KG1 (cell line): ENCODE data around the gene TBC1D16.
"Not testable (repeated sequence)": the region's sequence is repeated elsewhere in the genome, so short reads cannot be mapped to it uniquely, and the experiment has no call there.

ENCODE experiments used
- DNase-seq: peaks from one replicate; lab custom pipeline; 2025; lab: John Stamatoyannopoulos, UW

TBC1D16 gene

GRCh38 chr17:80051681-80052080, 16.0 kb upstream of the TBC1D16 start:
- no peak for DNase-seq

DNA sequence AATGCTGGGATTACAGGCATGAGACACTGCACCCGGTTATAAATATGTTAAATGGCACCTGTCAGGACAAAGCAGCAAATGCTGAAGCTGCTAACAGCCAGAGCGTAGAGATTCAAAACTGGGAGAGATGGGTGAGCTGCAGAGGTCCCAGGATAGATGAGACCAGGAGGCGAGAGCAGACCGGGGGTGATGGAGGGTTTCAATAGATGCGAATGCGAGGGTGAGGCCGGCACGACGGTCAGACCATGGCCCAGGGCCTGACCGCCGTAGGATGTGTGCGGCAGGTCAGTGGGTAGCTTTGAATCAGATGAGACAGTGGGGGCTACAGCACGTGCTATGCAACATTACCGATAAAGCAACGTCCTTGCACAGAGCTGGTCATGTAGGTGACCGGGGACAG, 15.0 kb upstream of the TBC1D16 start:
- no peak for DNase-seq

DNA sequence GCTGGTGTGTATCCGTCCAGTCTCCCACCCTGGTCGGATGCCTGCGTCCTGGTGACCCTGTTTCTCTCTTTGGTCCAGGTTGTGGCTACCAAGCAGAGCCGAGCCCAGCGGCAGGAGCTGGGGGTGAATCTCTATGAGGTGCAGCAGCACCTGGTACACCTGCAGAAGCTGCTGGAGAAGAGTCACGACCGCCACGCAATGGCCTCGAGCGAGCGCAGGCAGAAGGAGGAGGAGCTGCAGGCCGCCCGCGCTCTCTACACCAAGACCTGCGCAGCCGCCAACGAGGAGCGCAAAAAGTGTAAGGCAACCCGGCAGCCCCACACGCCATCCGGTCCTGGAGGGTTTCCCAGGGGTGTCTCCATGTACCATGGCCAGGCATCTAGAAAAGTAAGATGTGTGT, 14.3 kb upstream of the TBC1D16 start:
- no peak for DNase-seq

DNA sequence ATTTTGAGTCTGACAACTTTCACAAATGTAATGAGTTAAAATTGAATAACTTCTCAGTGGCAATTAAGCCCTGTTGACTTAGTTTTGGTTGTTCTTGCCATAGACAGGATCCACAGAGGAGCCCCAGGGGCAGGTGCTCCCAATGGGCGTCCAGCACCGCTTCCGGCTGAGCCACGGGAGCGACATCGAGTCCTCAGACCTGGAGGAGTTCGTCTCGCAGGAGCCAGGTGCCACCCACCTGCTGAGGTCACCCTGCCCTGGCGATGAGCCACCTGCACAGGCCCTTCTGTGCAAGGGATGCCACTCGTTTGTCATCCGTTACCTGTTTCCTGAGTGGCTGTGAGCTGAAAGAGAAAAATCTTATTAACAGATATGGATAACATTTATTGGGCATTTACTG, 11.5 kb upstream of the TBC1D16 start:
- DNase-seq, result no peak

- not testable (repeated sequence) for DNase-seq
Measured at GRCh38 chr17:80046709-80047108, 11.0 kb upstream of the TBC1D16 start.

- no peak for DNase-seq
Measured at GRCh38 chr17:80045703-80046102, 10.0 kb upstream of the TBC1D16 start.

GRCh38 chr17:80043963-80044362, 8.3 kb upstream of the TBC1D16 start:
- DNase-seq, result no peak

GRCh38 chr17:80036715-80037477, 1.2 kb upstream of the TBC1D16 start:
- peak; percentile 9 for DNase-seq

- DNase-seq, result peak; percentile 37
Measured at GRCh38 chr17:80035937-80036714, 454 bp upstream of the TBC1D16 start, which contains the start of gene CCDC40. CCDC40 (plus strand) TSS chr17:80036642; CDS start chr17:80036663, 21 bp downstream.

DNA sequence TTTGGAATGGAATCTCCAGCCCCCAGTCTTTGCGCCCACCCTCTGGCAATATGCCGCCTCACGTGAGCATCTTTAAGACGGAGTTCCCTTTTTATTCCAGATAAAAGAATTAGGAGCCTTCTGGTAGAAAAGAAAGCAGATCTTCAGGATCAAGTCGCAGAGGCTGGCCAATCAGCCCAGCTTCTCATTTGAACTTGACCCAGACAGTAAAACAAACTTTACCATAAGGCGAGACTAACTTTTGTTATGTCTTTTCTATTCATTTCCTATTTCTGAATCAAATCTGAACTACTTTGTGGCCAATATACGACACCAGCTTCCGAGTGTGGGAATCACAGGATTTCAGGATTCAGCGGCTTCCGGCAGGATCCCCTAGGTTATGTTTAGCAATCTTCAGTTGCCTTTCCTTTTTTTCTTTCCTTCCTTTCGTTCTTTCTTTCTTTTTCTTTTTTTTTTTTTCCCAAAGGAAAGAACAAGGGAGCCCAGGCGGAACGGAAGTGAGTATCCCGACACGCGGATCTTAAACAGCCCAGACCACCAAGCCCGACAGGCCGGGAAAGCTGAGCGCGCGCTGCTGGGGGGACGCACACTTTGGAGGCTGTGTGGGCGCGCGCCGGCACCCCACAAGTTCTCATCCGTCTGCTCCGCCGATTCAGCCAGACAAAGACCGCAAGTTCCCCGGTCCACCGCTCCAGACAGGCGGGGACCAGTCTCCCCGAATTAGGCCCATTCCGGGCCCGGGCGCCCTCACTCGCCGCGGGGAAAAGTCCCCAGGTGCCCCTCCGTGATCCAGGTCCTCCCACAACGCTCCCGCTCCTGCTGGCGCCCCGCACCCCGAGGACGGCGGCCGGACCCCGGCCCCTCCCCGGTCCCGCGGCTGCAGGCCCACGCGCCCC, 633 bp downstream of the TBC1D16 start:
- DNase-seq, result no peak

GRCh38 chr17:80033840-80034239, 1.8 kb downstream of the TBC1D16 start:
- DNase-seq, result no peak

- no peak for DNase-seq
Measured at GRCh38 chr17:80032614-80033171, 3.0 kb downstream of the TBC1D16 start.

DNA sequence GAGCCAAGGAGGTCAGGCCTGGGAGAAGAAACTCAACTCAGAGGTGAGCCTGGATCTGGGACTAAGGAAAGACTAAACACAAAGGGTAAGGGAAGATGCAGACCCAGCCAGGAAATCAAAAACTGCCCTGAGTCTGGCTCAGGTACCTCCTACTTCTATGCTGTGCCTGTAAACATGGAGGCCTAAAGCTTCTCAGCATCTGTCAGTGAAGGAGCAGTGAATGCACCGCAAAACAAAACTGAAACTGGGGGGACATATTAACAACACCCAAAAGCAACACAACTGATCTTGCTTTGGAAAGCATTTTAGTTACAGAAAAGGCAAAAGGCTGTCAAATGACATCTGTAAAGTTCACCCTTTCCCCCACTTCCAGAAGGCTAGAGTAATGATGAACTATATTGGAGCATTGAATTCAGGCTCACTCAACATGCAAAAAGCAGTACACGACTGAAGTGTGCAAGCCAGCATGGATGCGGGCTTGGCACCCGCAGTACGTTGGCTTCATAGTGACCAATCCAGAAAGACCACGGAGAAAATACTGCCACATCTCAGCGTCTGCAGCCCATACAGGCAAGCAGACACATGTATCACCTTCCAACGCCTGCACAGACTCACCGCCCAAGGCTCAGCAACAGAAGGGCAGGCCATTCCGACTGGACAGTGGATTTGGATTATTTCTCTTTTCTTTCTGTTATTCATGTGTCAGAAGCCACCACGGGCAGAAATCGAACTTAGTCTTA, 3.8 kb downstream of the TBC1D16 start:
- no peak for DNase-seq

DNA sequence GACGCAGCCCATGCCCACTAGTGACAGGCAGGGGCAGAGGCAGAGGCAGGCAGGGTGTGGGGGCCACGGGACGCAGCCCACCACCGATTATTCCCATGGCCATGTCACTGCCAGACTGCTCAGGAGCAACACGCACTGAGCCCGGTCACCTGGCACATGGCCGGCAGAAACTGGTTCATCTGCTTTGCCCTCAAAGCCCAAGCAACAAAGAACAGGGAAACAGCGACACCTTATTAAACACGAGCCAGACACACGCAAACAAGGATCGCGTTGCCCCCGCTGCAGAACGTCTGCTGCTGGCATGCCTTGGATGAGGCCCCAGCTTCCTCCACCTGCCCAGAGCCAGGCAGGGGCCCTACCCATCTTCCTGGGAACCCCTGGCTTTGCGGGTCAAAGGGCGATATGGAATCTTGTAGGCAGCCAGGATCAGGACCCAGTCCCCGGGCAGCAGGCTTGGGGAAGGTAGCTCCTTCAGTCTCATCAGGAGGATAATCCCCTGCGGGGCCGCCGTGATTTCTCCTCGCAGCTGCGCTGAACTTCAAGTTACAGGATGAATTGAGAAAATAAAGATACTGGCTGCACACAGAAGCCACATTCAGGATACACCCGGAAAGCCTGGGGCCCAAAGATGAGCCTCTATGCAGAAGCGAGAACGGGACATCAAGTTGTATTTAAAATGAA, 4.8 kb downstream of the TBC1D16 start:
- no peak for DNase-seq

GRCh38 chr17:80029258-80029974, 6.3 kb downstream of the TBC1D16 start:
- no peak for DNase-seq

GRCh38 chr17:80028030-80028429, 7.6 kb downstream of the TBC1D16 start:
- DNase-seq, result no peak

DNA sequence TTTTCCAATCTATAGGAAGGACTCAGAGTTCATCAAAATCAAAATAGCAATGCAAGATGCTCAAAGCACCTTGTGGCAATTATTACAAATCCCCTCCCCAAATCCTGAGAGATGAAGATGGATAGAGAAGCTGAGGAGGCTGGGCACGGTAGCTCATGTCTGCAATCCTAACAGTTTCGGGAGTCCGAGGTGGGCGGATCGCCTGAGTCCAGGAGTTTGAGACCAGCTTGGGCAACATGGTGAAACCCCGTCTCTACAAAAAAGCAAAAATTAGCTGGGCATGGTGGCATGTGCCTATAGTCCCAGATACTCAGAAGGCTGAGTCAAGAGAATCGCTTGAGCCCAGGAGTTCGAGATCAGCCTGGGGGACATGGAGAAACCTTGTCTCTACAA, 8.6 kb downstream of the TBC1D16 start:
- DNase-seq, result no peak

- no peak for DNase-seq
Measured at GRCh38 chr17:80026359-80027042, 9.2 kb downstream of the TBC1D16 start.

- no peak for DNase-seq
Measured at GRCh38 chr17:80025796-80026195, 9.9 kb downstream of the TBC1D16 start.
